Measurements from ENCODE around the gene NR2C2AP.

NR2C2AP gene

DNA sequence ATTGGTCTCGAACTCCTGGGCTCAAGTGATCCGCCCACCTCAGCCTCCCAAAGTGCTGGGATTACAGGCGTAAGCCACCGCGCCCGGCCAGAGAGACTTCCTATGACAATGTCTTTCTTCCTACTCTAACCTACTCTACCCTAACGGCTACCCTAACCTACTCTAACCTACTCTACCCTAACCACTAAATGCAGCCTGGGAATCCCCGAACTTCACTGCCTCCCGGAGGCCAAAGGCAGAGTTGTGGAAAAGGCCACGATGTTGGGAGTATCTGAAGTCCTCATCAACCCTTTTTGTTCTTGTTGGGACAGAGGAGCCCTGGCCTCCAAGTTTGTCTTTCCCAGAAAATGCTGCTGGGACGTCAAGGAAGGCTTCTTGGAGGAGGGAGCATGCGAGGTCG, 967 bp upstream of the NR2C2AP start:
- no peak overlapping the region for H3K9ac ChIP-seq (ENCODE audit: low read length)
- H3K79me2 ChIP-seq (ENCODE audit: insufficient read depth, low read length), result 0 out of 2 replicates have a peak, but pooled peaks cover 6% of the 10 kb centered on the region
- H3K4me2 ChIP-seq (ENCODE audit: low read length), result no peak overlapping the region
- H3K9me3 ChIP-seq (ENCODE audit: low read length), result no peaks in the 10 kb centered on the region
- H3K9me2 ChIP-seq (ENCODE audit: low read depth, low read length), result no peaks in the 10 kb centered on the region
- H4K20me1 ChIP-seq (ENCODE audit: insufficient read depth, low read length), result no peaks in the 10 kb centered on the region
- H3F3A ChIP-seq (ENCODE audit: insufficient read depth, low read length), result no peaks in the 10 kb centered on the region
- no peak overlapping the region for H3K27ac ChIP-seq (ENCODE audit: low read depth, low read length, poor library complexity, severe bottlenecking)
- TF ChIP-seq, protein P1, sequence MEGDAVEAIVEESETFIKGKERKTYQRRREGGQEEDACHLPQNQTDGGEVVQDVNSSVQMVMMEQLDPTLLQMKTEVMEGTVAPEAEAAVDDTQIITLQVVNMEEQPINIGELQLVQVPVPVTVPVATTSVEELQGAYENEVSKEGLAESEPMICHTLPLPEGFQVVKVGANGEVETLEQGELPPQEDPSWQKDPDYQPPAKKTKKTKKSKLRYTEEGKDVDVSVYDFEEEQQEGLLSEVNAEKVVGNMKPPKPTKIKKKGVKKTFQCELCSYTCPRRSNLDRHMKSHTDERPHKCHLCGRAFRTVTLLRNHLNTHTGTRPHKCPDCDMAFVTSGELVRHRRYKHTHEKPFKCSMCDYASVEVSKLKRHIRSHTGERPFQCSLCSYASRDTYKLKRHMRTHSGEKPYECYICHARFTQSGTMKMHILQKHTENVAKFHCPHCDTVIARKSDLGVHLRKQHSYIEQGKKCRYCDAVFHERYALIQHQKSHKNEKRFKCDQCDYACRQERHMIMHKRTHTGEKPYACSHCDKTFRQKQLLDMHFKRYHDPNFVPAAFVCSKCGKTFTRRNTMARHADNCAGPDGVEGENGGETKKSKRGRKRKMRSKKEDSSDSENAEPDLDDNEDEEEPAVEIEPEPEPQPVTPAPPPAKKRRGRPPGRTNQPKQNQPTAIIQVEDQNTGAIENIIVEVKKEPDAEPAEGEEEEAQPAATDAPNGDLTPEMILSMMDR (IDR thresholded peaks at IDR 0.05; ENCODE audit: low read length), result no peak
- no peak for TF ChIP-seq EZH2 (IDR thresholded peaks at IDR 0.05; ENCODE audit: borderline replicate concordance, low read length)
- no peak overlapping the region for H3K4me3 ChIP-seq (ENCODE audit: low read depth, low read length, poor library complexity, severe bottlenecking)
- H3K4me1 ChIP-seq (ENCODE audit: insufficient read depth, low read length, severe bottlenecking), result peaks cover 14% of the 10 kb centered on the region
- no peak overlapping the region for H2AFZ ChIP-seq (ENCODE audit: low read length)
- peaks cover 15% of the 10 kb centered on the region for H3K36me3 ChIP-seq (ENCODE audit: insufficient read depth, low read length)
- peaks cover 14% of the 10 kb centered on the region; the same call in 1 of the 2 replicates for H3K27me3 ChIP-seq (ENCODE audit: insufficient read depth, low read length)

DNA sequence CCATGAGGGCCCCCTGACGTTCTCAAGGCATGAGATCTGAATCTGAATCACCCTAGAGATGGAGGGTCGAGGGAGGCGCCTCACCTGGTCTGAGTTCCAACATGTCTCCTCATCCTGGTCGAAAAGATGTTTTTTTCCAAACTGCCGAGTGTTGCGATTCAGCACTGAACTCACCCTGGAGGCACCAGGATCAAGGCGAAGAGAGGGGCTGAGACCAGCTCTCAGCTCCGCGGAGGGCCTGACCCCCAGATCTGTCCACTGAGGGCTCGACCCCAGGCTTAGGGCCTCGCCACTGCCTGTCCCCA, 555 bp downstream of the NR2C2AP start:
- Histone ChIP-seq H3K4me3 (ENCODE audit: low read depth, low read length, poor library complexity, severe bottlenecking) (peak overlapping the region; percentile 70), H3K27me3 (ENCODE audit: insufficient read depth, low read length) (peaks cover 14% of the 10 kb centered on the region; the same call in 1 of the 2 replicates), H3K79me2 (ENCODE audit: insufficient read depth, low read length) (0 out of 2 replicates have a peak, but pooled peaks cover 6% of the 10 kb centered on the region), H3K9ac (ENCODE audit: low read length) (peak overlapping the region; percentile 88), H3K36me3 (ENCODE audit: insufficient read depth, low read length) (peaks cover 28% of the 10 kb centered on the region), H3K9me2 (ENCODE audit: low read depth, low read length) (no peaks in the 10 kb centered on the region), H3K9me3 (ENCODE audit: low read length) (no peaks in the 10 kb centered on the region), H2AFZ (ENCODE audit: low read length) (no peak overlapping the region), H3K27ac (ENCODE audit: low read depth, low read length, poor library complexity, severe bottlenecking) (peak overlapping the region; percentile 19), H3K4me2 (ENCODE audit: low read length) (peak overlapping the region; percentile 89), H3F3A (ENCODE audit: insufficient read depth, low read length) (no peaks in the 10 kb centered on the region), H3K4me1 (ENCODE audit: insufficient read depth, low read length, severe bottlenecking) (peaks cover 14% of the 10 kb centered on the region), H4K20me1 (ENCODE audit: insufficient read depth, low read length) (no peaks in the 10 kb centered on the region)
- TF ChIP-seq, protein P1 (IDR thresholded peaks at IDR 0.05; ENCODE audit: low read length), result no peak

DNA sequence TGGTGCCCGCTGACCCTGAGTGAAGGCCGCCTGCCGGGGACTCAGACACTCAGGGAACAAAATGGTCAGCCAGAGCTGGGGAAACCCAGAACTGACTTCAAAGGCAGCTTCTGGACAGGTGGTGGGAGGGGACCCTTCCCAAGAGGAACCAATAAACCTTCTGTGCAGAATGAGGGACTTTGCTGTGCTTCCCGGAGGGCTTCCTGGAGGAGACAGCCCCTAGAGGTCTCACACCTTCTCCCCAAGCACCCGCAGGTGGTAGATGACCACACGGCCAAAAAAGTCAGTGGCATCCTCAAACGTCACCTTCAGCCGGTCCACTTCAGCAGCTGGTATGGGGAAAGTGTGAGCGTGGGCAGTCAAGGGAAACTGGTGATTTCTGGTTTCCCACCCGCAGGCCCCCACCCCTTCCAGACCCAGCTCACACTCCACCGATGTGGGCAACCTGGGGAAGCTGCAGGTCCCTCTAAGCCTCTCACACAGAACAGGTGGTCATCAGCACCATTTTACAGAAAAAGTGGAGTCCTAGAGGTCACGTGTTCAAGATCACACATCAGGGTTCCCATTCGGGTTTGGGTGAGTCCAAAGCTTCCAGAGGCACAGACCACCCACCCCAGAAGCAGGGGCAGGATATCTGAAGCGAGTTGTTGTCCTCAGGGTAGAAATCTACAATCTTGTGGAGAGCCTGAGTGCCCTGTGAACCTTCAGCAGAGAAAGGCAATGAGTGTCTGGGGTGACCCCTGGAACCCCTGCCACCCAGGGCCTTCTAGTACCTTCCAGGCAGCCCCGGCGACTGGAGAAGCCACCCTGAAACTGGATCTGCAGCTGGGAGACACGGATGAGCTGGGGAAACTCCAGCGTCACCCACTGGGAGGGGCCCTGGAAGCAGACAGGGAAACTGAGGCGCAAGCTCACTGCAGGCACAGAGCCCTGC, 1.2 kb downstream of the NR2C2AP start:
- 0 out of 2 replicates have a peak, but pooled peaks cover 6% of the 10 kb centered on the region for H3K79me2 ChIP-seq (ENCODE audit: insufficient read depth, low read length)
- no peaks in the 10 kb centered on the region for H3F3A ChIP-seq (ENCODE audit: insufficient read depth, low read length)
- H2AFZ ChIP-seq (ENCODE audit: low read length), result no peak overlapping the region
- 0 out of 2 replicates have a peak, but pooled peaks cover 8% of the 10 kb centered on the region for H3K27me3 ChIP-seq (ENCODE audit: insufficient read depth, low read length)
- no peaks in the 10 kb centered on the region for H3K9me2 ChIP-seq (ENCODE audit: low read depth, low read length)
- peak overlapping the region; percentile 24 for H3K27ac ChIP-seq (ENCODE audit: low read depth, low read length, poor library complexity, severe bottlenecking)
- TF ChIP-seq, protein P1 (IDR thresholded peaks at IDR 0.05; ENCODE audit: low read length), result no peak
- no peak for TF ChIP-seq EZH2 (IDR thresholded peaks at IDR 0.05; ENCODE audit: borderline replicate concordance, low read length)
- no peaks in the 10 kb centered on the region for H3K9me3 ChIP-seq (ENCODE audit: low read length)
- peak overlapping the region; percentile 89 for H3K4me2 ChIP-seq (ENCODE audit: low read length)
- H3K4me1 ChIP-seq (ENCODE audit: insufficient read depth, low read length, severe bottlenecking), result peaks cover 14% of the 10 kb centered on the region
- H3K4me3 ChIP-seq (ENCODE audit: low read depth, low read length, poor library complexity, severe bottlenecking), result peak overlapping the region; percentile 70
- no peaks in the 10 kb centered on the region for H4K20me1 ChIP-seq (ENCODE audit: insufficient read depth, low read length)
- peaks cover 34% of the 10 kb centered on the region for H3K36me3 ChIP-seq (ENCODE audit: insufficient read depth, low read length)
- H3K9ac ChIP-seq (ENCODE audit: low read length), result peak overlapping the region; percentile 88
